Osteoblast (primary cell): ENCODE results near the gene GPR15. TPM values are rescaled to one million over a fixed set of nuclear protein-coding genes. Genes with fewer than 3 reads are reported as not detected.

Experiments used
- DNase-seq: peaks from one replicate; pipeline ENCODE4 v3.0.0; 2011; ENCODE audit warnings: low spot score, mixed read lengths; ENCODE audit not compliant: insufficient read length; ENCODE audit errors: missing footprints
- H2AFZ ChIP-seq: 2 replicates; pipeline ENCODE4 v1.6.0; 2011; ENCODE audit warnings: mild to moderate bottlenecking, low read length
- H3K27ac ChIP-seq: 2 replicates; pipeline ENCODE4 v1.5.1; 2011; ENCODE audit warnings: mild to moderate bottlenecking, low read depth, low read length, moderate library complexity
- H3K27me3 ChIP-seq: 2 replicates; pipeline ENCODE4 v1.6.0; 2012; ENCODE audit warnings: mild to moderate bottlenecking, control low read depth, inconsistent platforms, low read length, moderate library complexity; ENCODE audit not compliant: insufficient read depth
- H3K36me3 ChIP-seq: 2 replicates; pipeline ENCODE4 v1.5.1; 2011; ENCODE audit warnings: mild to moderate bottlenecking, low read length, control low read depth, moderate library complexity; ENCODE audit not compliant: insufficient read depth
- H3K4me1 ChIP-seq: 2 replicates; pipeline ENCODE4 v1.5.1; 2011; ENCODE audit warnings: mild to moderate bottlenecking, low read length, control low read depth, moderate library complexity; ENCODE audit not compliant: insufficient read depth
- H3K4me2 ChIP-seq: 2 replicates; pipeline ENCODE4 v1.6.0; 2011; ENCODE audit warnings: mild to moderate bottlenecking, low read length; ENCODE audit not compliant: insufficient read depth
- H3K4me3 ChIP-seq: fragments of 200-600 bp; sonication (generic); 3 replicates; pipeline ENCODE4 v1.5.1; 2012; ENCODE audit warnings: mild to moderate bottlenecking, low read length, inconsistent platforms; ENCODE audit not compliant: insufficient read depth
- H3K79me2 ChIP-seq: 2 replicates; pipeline ENCODE4 v1.6.0; 2012; ENCODE audit warnings: mild to moderate bottlenecking, low read length, control low read depth, inconsistent platforms; ENCODE audit not compliant: insufficient read depth
- H3K9me3 ChIP-seq: 2 replicates; pipeline ENCODE4 v1.5.1; 2011; ENCODE audit warnings: low read depth, low read length, control low read depth
- H4K20me1 ChIP-seq: 2 replicates; pipeline ENCODE4 v1.6.0; 2012; ENCODE audit warnings: mild to moderate bottlenecking, low read length, control low read depth; ENCODE audit not compliant: insufficient read depth
- total RNA-seq: library from RNA; depleted of rRNA; stranded (reverse); fragments of >200 nt; gene quantifications from 2 replicates; pipeline ENCODE4 v1.2.3, GENCODE V29; 2012
- TF ChIP-seq, protein P1 (sequence below): IDR thresholded peaks from 2 replicates; pipeline ENCODE4 v1.5.1; 2011; ENCODE audit warnings: mild to moderate bottlenecking, low read depth, low read length, moderate library complexity; ENCODE audit errors: extremely low read depth

GPR15 gene
- total RNA-seq, 1 donor = not detected

DNA sequence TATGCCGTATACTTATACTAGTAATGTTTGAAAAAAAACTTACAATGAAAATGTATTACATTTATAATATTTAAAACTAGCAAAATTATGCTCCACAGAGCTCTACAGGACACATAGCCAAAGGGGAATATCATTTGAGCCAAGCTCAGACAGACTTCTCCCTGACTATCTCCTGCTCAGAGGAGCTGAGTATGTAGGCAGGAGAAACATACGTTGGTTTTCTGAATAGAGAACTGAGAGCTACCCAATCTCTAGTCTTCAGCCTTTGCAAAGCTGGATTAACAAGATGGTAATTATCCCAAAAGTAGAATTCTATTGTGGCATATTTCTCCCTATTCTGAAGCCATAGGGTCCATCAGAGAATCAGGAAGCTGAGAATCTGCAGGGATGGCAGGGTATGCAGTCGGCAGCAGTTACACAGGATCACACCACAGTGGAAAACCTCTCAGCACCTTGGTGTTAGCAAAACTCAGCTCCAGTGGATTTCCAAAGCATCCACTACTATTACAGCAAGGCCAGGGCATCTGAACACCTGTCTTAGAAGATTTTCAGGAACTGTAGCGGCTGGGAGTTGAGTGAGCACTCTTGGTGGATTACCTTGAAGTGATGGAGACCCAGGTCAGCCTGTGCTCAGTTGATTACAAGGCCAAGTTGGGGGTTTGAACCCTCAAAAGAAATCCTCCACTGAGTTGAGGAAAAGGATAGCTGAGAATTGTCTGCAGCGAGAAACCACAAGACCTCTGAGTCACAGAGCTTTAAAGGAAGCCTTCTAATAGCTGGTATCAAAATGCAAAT is 30.1 kb downstream of the GPR15 start:
- DNase-seq = no peak
- Histone ChIP-seq H3K27me3 (peaks cover 7% of the 10 kb centered on the region), H3K9me3 (no peaks in the 10 kb centered on the region), H3K27ac (no peak overlapping the region), H3K36me3 (no peaks in the 10 kb centered on the region), H2AFZ (no peak overlapping the region), H3K4me2 (no peak overlapping the region), H3K79me2 (no peaks in the 10 kb centered on the region), H4K20me1 (no peaks in the 10 kb centered on the region), H3K4me3 (no peak overlapping the region), H3K4me1 (peaks cover 4% of the 10 kb centered on the region)
- TF ChIP-seq, protein P1, sequence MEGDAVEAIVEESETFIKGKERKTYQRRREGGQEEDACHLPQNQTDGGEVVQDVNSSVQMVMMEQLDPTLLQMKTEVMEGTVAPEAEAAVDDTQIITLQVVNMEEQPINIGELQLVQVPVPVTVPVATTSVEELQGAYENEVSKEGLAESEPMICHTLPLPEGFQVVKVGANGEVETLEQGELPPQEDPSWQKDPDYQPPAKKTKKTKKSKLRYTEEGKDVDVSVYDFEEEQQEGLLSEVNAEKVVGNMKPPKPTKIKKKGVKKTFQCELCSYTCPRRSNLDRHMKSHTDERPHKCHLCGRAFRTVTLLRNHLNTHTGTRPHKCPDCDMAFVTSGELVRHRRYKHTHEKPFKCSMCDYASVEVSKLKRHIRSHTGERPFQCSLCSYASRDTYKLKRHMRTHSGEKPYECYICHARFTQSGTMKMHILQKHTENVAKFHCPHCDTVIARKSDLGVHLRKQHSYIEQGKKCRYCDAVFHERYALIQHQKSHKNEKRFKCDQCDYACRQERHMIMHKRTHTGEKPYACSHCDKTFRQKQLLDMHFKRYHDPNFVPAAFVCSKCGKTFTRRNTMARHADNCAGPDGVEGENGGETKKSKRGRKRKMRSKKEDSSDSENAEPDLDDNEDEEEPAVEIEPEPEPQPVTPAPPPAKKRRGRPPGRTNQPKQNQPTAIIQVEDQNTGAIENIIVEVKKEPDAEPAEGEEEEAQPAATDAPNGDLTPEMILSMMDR = no peak

DNA sequence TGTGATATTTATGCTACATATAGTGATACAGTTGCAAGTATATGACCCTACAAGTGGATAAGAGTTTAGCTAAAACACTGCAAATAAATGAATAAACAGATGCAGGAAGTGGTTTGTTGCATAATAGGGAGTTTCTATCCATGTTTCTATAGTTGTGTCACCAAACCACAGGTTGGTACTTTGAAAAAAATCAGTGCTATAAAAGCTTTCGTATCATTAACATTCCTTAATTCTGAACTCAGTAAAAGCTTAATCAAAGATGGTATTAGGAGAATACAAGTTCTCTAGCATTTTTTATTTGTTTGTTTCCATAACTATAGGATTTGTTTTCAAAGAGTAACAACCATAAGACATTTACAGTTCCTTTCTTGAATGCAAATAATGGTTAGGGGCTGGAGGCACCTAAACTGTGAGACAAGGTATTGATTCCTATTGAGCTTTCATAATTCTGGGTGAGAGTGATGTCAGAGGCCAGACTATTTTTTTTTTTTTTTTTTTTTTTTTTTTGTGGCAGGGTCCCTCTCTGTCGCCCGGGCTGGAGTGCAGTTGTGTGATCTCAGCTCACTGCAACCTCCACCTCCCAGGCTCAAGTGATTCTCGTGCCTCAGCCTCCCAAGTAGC is 32.0 kb downstream of the GPR15 start:
- Histone ChIP-seq H3K27ac (no peak overlapping the region), H3K27me3 (no peaks in the 10 kb centered on the region), H3K4me3 (no peak overlapping the region), H3K4me1 (peaks cover 4% of the 10 kb centered on the region), H3K79me2 (no peaks in the 10 kb centered on the region), H3K9me3 (no peaks in the 10 kb centered on the region), H2AFZ (no peak overlapping the region), H4K20me1 (no peaks in the 10 kb centered on the region), H3K36me3 (no peaks in the 10 kb centered on the region), H3K4me2 (no peak overlapping the region)
- no peak for DNase-seq
- TF ChIP-seq, protein P1 = no peak

DNA sequence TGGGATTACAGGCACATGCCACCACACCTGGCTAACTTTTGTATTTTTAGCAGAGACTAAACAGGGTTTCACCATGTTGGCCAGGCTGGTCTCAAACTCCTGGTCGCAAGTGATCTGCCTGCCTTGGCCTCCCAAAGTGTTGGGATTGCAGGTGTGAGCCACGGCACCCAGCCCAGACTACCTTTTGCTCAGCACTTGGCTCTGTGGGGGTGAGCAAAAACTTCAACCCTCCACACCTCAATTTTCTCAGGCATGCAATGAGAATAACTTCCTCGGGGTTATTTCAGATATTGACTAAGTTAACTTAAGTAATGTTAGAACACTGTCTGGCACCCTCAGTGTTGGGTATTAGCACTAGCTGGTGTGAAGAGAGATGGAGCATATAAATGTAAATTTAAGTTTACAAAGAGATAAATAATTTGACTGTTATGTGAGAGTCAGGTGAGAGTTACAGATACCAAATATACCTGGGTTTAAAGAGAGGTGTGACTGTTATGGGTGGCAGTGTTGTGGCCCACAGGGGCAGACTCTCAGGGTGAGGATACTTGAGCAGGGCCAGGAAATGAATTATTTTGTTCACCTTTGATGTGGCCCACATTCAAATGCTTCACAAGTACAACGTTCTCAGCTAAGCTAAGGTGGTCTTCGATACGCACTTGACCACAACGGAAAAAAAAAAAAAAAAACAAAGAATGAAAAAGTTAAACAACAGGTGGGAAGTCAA is 32.7 kb downstream of the GPR15 start:
- H3K79me2 ChIP-seq = no peaks in the 10 kb centered on the region
- peaks cover 4% of the 10 kb centered on the region for H3K4me1 ChIP-seq
- no peak overlapping the region for H3K27ac ChIP-seq
- no peaks in the 10 kb centered on the region for H4K20me1 ChIP-seq
- no peak overlapping the region for H3K4me2 ChIP-seq
- no peaks in the 10 kb centered on the region for H3K9me3 ChIP-seq
- H3K36me3 ChIP-seq = no peaks in the 10 kb centered on the region
- no peak overlapping the region for H3K4me3 ChIP-seq
- no peak for DNase-seq
- no peaks in the 10 kb centered on the region for H3K27me3 ChIP-seq
- no peak overlapping the region for H2AFZ ChIP-seq
- TF ChIP-seq, protein P1 = no peak

DNA sequence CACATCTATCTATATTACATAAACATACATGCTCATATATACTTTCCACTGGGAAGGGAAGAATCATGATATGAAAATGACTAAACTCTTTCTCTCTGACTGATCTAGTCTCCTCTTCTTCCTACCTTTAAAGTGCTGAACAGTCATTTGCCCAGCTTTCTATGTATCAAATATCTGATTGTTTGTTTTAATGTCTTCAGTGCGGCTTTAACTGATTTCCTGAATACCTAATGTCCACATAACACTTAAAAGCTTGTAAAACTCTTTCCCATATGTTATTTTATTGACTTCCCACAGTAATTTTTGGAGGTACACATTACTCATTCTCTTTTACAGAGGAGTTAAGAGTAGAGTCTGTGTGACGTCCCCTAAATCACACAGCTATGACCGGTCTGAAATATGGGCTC is 33.5 kb downstream of the GPR15 start:
- TF ChIP-seq, protein P1 = no peak
- no peaks in the 10 kb centered on the region for H3K9me3 ChIP-seq
- no peak for DNase-seq
- H3K4me1 ChIP-seq = peaks cover 4% of the 10 kb centered on the region
- H3K36me3 ChIP-seq = no peaks in the 10 kb centered on the region
- no peaks in the 10 kb centered on the region for H3K79me2 ChIP-seq
- H2AFZ ChIP-seq = no peak overlapping the region
- no peak overlapping the region for H3K4me3 ChIP-seq
- H3K27ac ChIP-seq = no peak overlapping the region
- no peaks in the 10 kb centered on the region for H3K27me3 ChIP-seq
- no peak overlapping the region for H3K4me2 ChIP-seq
- H4K20me1 ChIP-seq = no peaks in the 10 kb centered on the region
